CD8-positive, alpha-beta memory T cell (primary cell): ENCODE data around the gene CKAP2. TPM values are rescaled to one million over a fixed set of nuclear protein-coding genes. Genes with fewer than 3 reads are reported as not detected.
"Not testable (repeated sequence)": the region's sequence is repeated elsewhere in the genome, so short reads cannot be mapped to it uniquely, and the experiment has no call there.

Source experiments
- CTCF ChIA-PET: fragments of 350-600 bp; sonication (Branson Sonifier 250); formaldehyde crosslinking; loops from one replicate; lab custom pipeline; 2021; ENCODE audit warnings: antibody characterized with exemption; lab: Charles Lee
- POLR2A ChIA-PET: fragments of 350-600 bp; sonication (Branson Sonifier 250); formaldehyde crosslinking; loops from one replicate; lab custom pipeline; 2021; ENCODE audit warnings: antibody characterized with exemption; lab: Charles Lee
- DNase-seq, 5 donors: peaks; one replicate each; pipeline versions ENCODE4 v3.0.0 to v3.0.0-alpha.2; 2020 to 2022; ENCODE audit warnings: mixed read lengths in 1 of 5
- H3K27ac ChIP-seq: one replicate; pipeline ENCODE4 v1.7.0; 2013; ENCODE audit warnings: low read depth, mild to moderate bottlenecking, low read length, moderate library complexity
- H3K27me3 ChIP-seq: 2 replicates; pipeline ENCODE4 v1.7.0; 2013; ENCODE audit warnings: low read length, mild to moderate bottlenecking; ENCODE audit not compliant: insufficient read depth, poor library complexity, severe bottlenecking
- H3K36me3 ChIP-seq: 2 replicates; pipeline ENCODE4 v1.7.0; 2013; ENCODE audit warnings: mild to moderate bottlenecking, low read length, moderate library complexity; ENCODE audit not compliant: insufficient read depth
- H3K4me1 ChIP-seq: 2 replicates; pipeline ENCODE4 v1.7.0; 2013; ENCODE audit warnings: mild to moderate bottlenecking, low read length, moderate library complexity; ENCODE audit not compliant: insufficient read depth
- H3K4me3 ChIP-seq: 2 replicates; pipeline ENCODE4 v1.7.0; 2013; ENCODE audit warnings: mild to moderate bottlenecking, low read length
- H3K9me3 ChIP-seq: 2 replicates; pipeline ENCODE4 v1.7.0; 2013; ENCODE audit warnings: mild to moderate bottlenecking, low read length
- H3K27ac Mint-ChIP-seq, 8 donors: one replicate each; pipeline ENCODE4 v1.8.0; 2020 to 2021; ENCODE audit warnings: mixed read lengths in 8 of 8, mild to moderate bottlenecking in 6 of 8, inconsistent platforms in 3 of 8, moderate library complexity in 3 of 8
- H3K27me3 Mint-ChIP-seq, 2 donors: one replicate each; pipeline ENCODE4 v1.8.0; 2020 to 2021; ENCODE audit warnings: mixed read lengths in 2 of 2, mild to moderate bottlenecking in 1 of 2, moderate library complexity in 1 of 2
- H3K36me3 Mint-ChIP-seq, 3 donors: one replicate each; pipeline ENCODE4 v1.8.0; 2020 to 2021; ENCODE audit warnings: mixed read lengths in 3 of 3, inconsistent platforms in 1 of 3, mild to moderate bottlenecking in 1 of 3
- H3K4me1 Mint-ChIP-seq, 3 donors: one replicate each; pipeline ENCODE4 v1.8.0; 2020 to 2021; ENCODE audit warnings: mixed read lengths in 3 of 3, inconsistent platforms in 1 of 3, mild to moderate bottlenecking in 1 of 3
- H3K4me3 Mint-ChIP-seq, 7 donors: one replicate each; pipeline ENCODE4 v1.8.0; 2020 to 2021; ENCODE audit warnings: mixed read lengths in 7 of 7, mild to moderate bottlenecking in 6 of 7, moderate library complexity in 4 of 7, inconsistent platforms in 2 of 7
- H3K9me3 Mint-ChIP-seq, 5 donors: one replicate each; pipeline ENCODE4 v1.8.0; 2020 to 2022; ENCODE audit warnings: mixed read lengths in 5 of 5, mild to moderate bottlenecking in 3 of 5, moderate library complexity in 2 of 5, inconsistent platforms in 1 of 5
- polyA plus RNA-seq: library from polyadenylated mRNA; unstranded; fragments of 300-500 nt; fragmentation: Illumina TruSeq; gene quantifications from one replicate; pipeline ENCODE4 v1.2.3, GENCODE V29; 2021
- total RNA-seq, 2 experiments: library from RNA; stranded (reverse); gene quantifications; one replicate each; pipeline ENCODE4 v1.2.3, GENCODE V29; 2021

Gene CKAP2
- total and polyA plus RNA-seq, 3 experiments from 2014 or later: 12.2 to 36.1 (median 31.1) TPM

GRCh38 chr13:52513957-52514596, 58.8 kb downstream of the CKAP2 start:
- CTCF ChIA-PET, H3K4me1 Mint-ChIP-seq, H3K27me3 Mint-ChIP-seq, H3K36me3 Mint-ChIP-seq, H3K4me3 Mint-ChIP-seq, H3K27me3 ChIP-seq, H3K4me1 ChIP-seq, H3K27ac ChIP-seq, H3K4me3 ChIP-seq, H3K9me3 ChIP-seq, H3K36me3 ChIP-seq, POLR2A ChIA-PET: not testable (repeated sequence)
- DNase-seq: peak in 2 of 5 donors; percentile 8 to 58
- H3K27ac Mint-ChIP-seq: peak overlapping the region in 1 of 8 donors; percentile 21
- H3K9me3 Mint-ChIP-seq: peaks cover 6 to 13% (median 10%) of the 10 kb centered on the region in 5 donors

- H3K36me3 Mint-ChIP-seq: not testable (repeated sequence)
Observed at GRCh38 chr13:52523323-52523722, 68.0 kb downstream of the CKAP2 start.

More at GRCh38 chr13:52523323-52523722, 68.0 kb downstream of the CKAP2 start:
- H3K27ac Mint-ChIP-seq, H3K4me3 ChIP-seq, H3K9me3 Mint-ChIP-seq, CTCF ChIA-PET, H3K27me3 Mint-ChIP-seq, H3K36me3 ChIP-seq, H3K9me3 ChIP-seq, DNase-seq, H3K4me1 Mint-ChIP-seq, H3K27ac ChIP-seq, H3K4me1 ChIP-seq, H3K27me3 ChIP-seq, H3K4me3 Mint-ChIP-seq, POLR2A ChIA-PET: not testable (repeated sequence)

Other genes with a start within 250 kb of the CKAP2 start
- under 1 TPM; 0.20 to 0.26 TPM for gene THSD1, start 49.3 kb upstream of the CKAP2 start, total RNA-seq
- not detected for gene THSD1, start 49.3 kb upstream of the CKAP2 start, polyA plus RNA-seq
- 10 to 100 TPM; 33.8 to 34.9 TPM for gene VPS36, start 4.8 kb upstream of the CKAP2 start, total RNA-seq
- gene VPS36, start 4.8 kb upstream of the CKAP2 start, polyA plus RNA-seq: 47.1 TPM
- gene HNRNPA1L2, start 187.0 kb downstream of the CKAP2 start, total RNA-seq: 10 to 100 TPM in 1 of 2 experiments, 1 to 10 TPM in 1; 9.3 to 11.1 TPM
- gene HNRNPA1L2, start 187.0 kb downstream of the CKAP2 start, polyA plus RNA-seq: 10.1 TPM
- gene SUGT1, start 197.4 kb downstream of the CKAP2 start, total RNA-seq: 10 to 100 TPM; 66.7 to 71.1 TPM
- 54.8 TPM for gene SUGT1, start 197.4 kb downstream of the CKAP2 start, polyA plus RNA-seq